Measurements from ENCODE around the gene C16orf96.
A peak's percentile ranks its signal among the peaks of the same experiment; 100 is the strongest.

The C16orf96 gene

DNA sequence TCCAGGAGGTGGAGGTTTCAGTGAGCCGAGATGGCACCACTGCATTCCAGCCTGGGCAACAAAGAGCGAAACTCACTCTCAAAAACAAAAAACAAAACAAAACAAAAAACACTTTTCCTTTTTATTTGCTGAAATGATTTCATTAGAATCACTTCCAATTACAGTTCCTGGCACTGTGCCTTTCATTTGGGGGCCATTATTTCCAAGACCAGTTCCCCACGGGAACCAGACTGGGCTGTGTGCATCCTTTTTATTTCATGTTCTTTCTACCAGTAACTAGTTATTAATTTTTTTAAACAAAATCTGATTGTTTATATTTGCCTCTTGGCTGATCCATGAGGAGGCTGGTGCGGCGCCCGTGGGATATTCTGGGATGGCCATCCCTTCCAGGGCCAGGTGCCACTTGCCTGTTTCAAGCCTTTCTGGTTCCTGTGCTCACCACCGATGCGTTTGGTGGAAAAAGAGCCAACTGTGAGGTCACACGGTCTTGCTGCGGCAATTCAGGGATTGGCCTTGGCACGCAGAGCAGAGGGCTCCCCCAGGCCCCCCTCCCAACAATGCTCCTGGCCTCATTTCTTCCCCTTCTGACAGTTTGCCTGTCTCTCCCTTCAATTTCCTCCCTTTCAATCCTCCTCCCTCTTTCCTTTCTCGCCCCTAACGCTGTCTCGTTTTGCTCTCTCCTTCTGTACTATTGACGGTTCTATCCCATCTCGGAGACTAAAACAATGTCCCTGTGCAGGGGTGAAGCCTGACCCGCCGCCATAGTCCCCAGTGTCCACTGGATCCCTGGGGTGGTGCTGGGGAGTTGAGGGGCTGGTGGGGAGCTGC is 45.1 kb downstream of the C16orf96 start:
- DNase-seq (ENCODE audit: low read depth) = no peak

DNA sequence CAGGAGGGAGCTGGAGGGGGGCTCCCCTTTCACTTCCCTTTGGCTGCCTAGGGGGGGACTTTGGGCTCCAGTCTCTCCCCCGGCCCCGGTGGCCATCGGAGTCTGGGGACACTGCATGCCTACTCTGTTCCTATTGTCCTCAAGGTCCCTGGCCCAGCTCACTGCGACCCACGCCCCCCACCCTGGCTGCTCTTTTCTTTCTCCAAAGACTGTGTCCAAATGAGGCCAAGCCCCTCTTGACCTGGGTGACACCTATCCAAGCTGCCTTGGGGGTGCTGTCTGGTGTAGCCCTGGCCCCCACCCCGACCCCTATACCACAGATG is 45.7 kb downstream of the C16orf96 start:
- no peak for DNase-seq (ENCODE audit: low read depth)

DNA sequence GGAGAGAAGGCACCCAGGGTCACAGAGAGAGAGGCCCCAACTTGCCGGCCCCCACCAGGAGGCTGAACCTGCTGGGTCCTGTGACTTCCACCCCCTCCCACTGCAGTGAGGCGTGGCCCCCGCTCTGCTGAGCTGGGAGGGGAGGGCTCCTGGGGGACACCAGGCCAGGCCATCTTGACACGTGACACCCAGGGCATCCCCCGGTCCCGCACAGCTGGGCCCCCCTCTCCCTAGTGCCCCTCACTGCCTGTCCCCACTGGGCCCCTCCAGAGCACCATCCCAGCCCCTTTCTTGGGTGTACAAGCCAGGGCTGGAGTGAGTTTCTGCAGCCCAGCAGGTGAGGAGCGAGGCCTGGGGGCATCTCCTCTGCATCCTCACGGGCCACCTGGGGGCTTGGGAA is 46.2 kb downstream of the C16orf96 start:
- DNase-seq (ENCODE audit: low read depth) = no peak

DNA sequence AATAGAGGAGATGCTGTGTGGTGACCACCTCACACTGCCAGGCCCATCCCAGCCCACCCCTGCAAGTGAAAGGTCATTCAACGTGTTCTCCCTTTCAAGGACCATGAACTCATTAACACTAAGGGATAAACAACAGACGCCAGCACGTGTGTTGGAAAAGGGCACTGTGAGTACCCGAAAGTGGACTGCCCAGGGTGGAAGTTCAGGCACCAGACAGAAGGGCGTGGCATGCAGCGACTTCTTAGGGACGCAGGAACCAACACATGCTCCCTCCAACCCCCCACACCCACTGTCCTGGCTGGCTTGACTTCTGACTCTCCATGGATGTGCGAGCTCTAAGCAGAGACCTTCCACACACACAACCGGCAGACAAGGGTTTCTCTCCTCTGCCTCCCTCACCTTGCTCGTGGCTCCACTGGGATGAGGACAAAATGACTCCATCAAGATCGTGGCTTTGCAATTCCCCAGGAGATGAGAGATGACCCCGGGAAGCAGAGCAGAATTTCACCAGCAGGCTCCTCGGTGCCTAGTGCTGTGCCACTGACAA is 47.6 kb downstream of the C16orf96 start:
- no peak for DNase-seq (ENCODE audit: low read depth)

DNA sequence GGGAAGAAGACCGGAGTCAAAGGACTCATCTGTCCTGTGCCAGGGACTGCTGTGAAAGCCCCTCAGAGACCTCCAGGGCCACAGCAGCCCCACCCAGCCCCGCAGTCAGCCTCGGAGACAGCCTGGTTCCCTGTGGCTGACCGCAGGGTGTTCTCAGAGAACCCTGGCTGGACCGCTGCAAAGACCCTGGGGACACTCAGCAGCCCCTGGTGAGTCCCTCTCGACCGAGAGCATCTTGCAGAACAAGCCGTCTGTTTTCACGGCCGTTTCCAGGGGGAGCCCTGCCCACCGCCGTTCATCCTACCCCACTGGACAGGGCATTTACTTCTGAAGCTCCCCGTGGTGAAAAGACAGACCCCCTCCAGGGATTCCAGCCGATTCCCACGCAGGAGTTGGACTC is 48.3 kb downstream of the C16orf96 start:
- no peak for DNase-seq (ENCODE audit: low read depth)

DNA sequence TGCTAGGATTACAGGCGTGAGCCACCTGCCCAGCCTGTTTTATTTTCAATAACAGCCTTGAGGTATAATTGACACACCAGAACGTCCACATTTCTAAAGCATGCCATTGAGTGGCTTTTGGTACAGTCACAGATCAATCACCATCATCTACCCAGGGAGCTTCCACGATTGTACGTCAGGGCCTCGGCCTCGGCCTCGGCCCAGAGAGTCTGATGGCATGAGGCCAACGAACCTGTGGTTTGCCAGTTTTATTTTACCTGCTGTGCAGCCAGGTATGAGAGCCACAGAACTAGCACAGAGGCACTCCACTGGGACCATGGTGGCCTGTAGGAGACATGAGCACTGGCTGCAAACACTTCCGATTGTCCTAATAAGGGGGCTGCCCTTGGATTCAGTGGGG is 50.2 kb downstream of the C16orf96 start:
- DNase-seq (ENCODE audit: low read depth) = no peak

DNA sequence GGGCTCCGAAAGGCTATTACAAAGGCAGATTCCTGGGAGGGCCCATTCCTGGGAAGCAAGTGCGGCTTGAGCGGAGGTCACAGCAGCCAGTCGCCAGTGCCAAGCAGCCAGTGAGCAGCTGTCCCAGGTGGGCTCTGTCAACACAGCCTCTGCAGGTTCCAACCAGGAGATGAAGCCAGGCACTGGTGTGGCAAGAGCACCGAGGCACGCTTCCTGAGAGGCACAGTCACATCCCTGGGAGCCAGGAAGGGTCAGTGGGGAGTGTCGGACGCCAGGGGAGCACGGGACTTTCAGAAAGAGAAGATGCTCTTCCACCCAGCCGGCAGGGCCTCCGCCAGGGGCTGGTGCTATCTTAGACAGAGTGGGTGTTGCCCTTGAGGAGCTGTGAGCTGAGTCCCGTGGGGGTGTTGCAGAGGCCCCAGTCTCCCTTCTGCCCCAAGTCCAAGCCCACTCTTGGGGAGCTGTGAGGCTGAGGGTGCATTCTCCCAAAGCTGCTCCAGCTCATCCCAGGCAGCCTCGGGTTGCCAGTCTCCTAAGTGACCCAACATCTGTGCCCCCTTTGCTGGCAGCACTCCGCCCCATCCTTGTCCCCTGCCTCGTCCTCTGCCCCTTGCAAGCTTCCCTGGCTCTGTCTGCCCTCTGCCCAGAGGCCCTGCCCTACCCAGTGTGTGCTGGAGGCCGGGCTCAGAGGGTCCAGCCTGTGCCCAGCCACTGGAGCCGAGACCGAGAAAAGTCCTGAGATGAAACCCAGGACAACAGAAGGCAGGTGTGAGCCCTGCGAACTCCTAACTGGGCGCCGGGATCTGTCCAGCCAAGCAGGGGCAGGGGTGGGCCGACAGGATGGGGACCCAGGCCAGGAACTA is 51.9 kb downstream of the C16orf96 start:
- no peak for DNase-seq (ENCODE audit: low read depth)

DNA sequence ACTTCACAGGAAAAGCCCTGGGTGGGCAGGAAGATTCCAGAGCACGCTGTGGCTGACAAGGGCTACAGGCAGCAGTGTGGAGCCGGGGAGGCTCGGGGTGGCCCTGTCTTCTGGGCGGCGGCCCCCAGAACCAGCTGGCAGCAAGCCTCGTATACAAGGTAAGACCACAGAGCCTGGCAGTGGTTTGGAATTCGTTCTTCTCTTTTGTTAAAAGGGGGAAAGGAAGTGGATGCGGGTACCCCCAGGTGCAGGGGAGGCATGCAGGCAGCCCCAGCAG is 52.5 kb downstream of the C16orf96 start:
- no peak for DNase-seq (ENCODE audit: low read depth)

DNA sequence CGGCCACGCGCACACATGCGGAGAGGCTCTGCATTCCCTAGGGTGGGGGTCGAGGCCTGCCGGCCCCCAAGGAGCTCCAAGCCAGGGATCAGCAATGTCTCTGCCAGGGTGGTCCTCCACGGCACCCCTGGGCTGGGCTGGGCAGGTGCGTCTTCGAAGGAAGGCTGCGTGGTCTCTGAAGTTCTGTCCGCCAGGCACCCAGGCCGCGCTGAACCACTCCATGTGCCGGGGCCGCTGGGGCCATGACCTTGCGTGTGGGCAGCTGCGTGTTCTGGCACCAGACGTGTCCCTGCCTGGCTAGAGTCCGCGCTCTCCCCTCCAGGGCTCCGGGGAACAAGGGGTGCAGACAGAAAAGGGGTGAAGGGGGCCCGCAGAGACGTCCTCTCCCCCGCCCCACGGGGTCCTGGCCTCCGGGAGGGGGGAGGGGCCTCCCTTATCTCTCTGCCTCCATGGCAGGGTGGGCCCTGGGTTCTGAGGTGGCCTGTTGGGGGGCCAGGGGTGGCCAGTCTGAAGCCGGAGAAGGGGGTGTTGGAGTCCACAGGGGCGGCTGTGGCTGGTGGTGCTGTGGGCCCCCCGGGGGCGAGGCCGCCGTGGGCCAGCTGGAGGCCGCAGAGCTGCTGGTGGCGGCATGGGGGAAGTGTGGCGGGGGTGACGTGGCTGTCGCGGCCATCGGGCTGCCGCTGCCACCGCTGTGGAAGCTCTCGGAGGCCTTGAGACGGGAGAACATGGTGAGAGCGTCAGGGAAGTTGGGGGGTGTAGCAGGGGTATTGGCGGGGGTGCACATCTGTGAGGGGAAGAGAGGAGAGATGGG is 53.3 kb downstream of the C16orf96 start:
- DNase-seq (ENCODE audit: low read depth) = no peak

DNA sequence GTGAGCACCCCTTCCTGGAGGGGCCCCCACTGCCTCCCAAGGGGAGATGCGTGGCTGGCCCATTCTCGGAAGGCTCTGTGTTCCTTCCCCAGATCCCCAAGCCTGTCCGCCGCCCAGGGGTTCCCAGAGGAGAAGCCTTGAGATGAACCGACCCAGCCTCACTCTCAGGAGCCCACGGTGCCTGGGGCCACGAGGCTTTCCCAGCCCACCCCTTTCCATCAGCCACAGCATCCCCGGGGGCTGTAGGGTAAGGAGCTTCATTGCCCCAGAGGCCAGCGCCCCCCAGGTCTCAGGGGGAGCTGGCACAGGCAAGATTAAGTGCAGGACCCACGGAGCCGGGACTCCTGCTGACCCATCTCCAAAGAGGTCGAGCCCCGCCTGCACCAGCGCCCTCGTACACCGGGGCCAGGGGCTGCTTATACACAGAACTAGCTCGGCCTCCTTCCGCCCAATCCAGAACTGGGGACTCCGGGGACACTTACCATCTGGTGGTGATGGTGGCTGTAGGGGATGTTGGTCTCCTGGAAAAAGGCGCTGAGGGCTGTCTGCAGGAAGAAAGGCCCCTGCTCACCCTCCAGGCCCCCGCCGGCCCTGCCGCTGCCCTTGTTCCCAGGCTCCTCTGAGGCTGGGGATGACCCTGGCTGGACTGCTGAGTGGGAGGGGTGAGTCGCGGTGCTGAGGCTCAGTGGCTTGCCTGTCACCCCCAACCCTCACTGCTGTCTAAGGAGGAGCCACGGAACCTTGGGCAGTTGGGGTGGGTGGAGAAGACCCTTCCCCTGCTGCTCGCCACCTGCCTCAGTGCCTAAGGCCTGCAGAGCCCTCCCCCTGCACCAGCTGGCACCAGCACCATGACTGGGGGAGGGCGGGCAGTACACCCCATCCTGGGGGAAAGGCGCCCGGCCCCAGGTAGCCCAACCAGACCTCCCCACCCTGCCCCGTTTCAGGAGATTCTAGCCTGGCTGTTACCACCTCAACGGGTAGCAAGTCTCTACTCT is 54.2 kb downstream of the C16orf96 start:
- DNase-seq (ENCODE audit: low read depth) = no peak

DNA sequence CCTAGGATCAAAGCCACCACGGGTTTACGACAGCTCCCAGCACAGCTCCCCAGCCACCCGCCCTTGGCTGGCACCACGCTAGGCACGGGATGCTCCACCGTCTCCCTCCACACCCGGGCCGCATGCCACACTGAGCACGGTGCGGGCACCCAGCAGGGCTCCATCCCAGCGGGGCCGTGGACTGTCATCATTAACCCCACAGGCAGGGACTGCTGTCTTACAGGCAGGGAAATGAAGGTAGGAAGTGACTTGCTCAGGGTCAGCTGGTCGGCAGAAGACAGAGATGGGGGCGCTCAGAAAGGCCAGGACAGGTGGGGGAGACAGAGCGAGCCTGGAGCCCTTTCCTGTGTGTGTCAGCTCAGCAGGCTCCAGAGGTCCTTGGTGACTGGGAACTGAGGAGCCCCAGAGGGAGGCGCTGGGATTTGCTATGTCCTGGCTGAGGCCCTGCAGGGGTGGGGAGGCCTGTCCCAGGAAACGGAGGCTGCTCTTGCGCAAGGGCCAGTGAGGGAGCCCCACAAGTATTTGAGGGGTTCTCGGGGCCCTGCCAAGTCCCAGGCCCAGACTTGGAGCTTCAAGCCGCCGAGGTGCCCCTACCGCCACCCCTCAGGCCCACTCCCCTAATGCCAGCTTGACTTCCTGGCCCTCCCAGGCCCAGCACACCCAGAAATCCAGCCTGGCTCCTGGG is 55.3 kb downstream of the C16orf96 start:
- no peak for DNase-seq (ENCODE audit: low read depth)

DNA sequence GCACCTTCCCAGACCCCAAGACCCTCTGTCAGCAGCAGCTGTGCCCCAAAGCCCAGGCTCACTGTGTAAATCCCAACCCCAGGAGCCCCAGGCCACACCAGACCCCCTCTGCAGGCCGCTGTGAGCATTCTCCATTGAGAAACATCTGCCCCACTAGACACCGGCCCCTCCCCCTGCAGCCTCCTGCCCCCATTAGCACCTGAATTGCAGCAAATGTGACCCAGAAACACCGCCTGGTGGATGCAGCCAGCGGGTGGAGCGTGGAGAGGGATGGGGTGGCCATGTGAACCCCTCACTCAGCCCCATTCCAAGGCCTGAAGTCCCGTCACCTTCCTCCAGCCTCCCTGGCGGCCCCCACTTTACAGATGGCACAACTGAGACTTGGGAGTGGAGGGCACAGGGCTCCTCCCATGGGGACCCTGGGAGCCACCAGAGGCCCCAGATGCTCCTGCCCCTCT is 56.4 kb downstream of the C16orf96 start:
- DNase-seq (ENCODE audit: low read depth) = no peak

DNA sequence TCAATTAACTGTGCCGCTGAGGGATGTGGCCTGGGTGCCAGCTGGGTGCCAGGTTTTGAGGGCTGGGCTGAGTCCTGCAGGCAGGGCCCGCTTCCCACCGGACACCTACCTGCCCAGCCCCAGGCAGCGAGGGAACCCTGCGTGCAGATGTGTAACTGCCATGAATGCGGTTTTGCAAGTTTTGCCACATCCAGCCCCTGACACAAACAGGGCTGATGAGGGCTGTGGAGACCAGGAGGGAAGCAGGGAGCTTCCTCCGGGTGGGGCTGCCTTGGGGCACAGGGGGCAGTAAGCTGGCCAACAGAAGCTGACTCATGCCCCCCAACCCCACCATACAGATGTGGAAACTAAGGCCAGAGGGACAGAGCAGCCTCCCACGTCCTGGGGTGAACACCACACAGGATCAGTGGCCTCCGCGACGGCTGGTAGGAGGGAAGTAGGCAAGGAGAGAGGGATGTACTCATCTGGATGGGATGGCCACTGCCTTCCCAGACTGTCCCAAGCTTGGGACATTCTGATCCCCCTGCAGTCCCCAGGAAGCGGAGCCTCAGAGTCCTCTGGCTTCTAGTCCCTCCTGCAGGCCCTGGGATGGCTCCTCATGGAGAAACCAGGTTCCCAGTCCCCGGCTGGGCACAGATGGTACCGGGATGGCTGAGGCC is 57.0 kb downstream of the C16orf96 start:
- no peak for DNase-seq (ENCODE audit: low read depth)

DNA sequence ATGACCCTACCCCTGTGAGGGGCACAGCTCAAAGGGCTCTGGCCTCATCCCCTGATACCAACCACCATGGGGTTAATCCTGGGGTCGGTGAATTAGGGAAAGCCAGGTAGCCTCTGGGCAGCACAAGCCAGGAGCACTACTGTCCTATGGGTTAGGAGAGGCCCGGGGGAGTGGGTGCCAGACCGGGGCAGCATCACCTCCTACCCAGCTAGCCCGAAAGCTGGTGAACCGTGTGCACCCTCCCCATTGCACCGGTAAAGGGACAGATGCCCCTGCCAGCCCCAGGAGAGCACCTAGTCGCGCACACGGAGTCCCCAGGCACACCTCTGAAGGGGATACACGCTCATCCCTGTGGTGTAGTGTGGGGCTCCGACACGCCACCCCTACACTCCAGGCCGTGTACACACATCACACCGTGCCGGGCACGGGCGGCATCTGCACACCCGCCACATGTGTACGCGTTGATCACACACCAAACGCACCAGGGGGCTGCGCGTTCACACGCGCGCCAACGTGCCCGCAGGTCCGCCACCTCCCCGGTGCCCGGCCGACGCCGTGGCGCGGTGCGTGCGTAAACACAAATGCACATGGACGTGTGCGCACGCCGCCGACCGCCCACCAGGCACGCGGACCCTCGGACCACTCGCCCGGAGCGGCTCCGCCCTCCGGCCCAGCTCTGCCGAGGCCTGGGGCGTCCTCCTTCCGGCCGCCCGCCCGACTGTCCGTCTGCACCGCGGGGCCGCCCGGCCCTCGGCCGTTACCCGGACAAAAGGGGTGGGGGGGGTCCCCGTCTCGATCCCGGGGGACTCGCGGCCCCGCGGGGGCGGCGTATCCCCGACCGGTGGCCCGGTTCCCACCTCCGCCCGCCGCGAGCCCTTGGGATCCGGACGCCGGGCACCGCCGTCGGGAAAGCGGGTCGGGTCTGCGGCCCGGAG is 57.8 kb downstream of the C16orf96 start:
- peak; percentile 8 for DNase-seq (ENCODE audit: low read depth)

DNA sequence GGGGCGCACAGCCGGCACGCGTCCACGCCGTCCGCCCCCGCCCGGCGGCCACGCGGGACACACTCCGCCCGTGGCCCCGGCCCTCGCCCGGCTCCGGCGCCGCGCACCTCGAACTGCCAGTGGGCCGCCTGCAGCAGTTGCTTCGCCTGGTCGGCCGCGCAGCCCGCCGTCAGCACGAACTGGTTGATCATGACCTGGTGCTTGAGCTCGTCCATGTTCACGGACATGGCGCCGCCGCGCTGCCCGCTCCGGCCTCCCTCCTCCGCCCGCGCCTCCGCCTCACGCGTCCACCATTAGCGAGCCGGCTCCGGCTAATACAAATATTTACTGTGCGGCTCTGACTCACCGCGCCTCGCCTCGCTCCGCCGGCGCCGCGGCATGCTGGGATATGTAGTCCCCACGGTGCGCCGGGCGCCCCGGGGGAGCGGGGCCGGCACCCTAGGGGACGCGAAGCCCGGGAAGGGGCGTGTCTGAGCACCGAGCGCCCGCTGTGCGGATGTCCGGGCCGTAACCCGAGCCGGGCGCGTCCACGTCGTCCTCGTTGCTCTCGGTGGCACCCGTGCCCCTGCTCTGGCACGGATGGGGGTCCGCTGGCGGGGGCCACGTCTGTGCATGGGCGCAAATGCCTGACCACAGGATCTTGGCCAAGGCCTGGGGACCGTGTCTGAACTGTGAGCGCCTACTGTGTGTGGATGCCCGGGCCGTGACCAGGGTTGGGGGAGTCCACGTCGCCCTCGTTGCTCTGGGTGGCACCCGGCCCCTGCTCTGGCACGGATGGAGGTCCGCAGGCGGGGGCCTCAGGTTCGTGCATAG is 58.6 kb downstream of the C16orf96 start, which contains the start of gene UBALD1:
Gene UBALD1 (minus strand): TSS at position 318 of the 813 bp plus-strand sequence. CDS start 91 bp downstream, at position 227.
- DNase-seq (ENCODE audit: low read depth) = peak; percentile 68

DNA sequence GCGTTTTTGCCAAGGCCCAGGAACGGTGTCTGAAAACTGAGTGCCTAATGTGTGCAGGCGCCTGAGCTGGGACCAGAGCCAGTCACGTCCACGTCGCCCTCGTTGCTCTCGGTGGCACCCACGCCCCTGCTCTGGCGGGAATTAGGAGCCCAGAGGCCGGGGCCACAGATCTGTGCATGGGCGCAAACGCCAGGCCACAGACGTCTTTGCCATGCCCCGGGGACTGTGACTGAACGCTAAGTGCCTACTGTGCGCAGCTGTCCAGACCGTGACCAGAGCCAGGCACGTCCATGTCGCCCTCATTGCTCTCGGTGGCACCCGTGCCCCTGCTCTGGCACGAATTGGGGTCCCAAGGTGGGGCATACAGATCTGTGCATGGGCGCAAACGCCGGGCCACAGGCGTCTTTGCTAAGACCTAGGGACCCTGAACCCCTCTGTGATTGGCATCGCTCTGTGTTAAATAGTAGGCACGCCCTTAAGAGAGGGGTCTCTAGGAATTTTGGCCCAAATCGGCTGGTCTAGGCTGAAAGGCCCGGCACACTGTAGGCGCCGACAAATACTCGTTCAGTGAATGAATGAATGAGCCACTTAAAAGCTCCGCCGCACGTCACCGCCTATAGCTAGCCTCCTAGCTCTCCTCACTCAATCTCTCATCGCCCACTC is 59.4 kb downstream of the C16orf96 start:
- DNase-seq (ENCODE audit: low read depth) = no peak

Measured in stimulated activated CD8-positive, alpha-beta memory T cell treated with anti-CD3 and anti-CD28 coated beads, Interleukin-12 subunit alpha, Interleukin-12 subunit beta, amount 100 ng/mL, for 4 hours (primary cell).